Rectal smooth muscle tissue (tissue), 1 donor: Measurements from ENCODE around the gene LIN7A.

ENCODE experiments used
- H3K27ac ChIP-seq: one replicate; pipeline ENCODE4 v1.7.0; 2013; ENCODE audit warnings: low read depth, low read length, inconsistent platforms
- H3K27me3 ChIP-seq: one replicate; pipeline ENCODE4 v1.7.0; 2013; ENCODE audit warnings: low read length; ENCODE audit not compliant: control insufficient read depth, insufficient read depth
- H3K36me3 ChIP-seq: one replicate; pipeline ENCODE4 v1.7.0; 2013; ENCODE audit warnings: low read length; ENCODE audit not compliant: control insufficient read depth, insufficient read depth
- H3K4me1 ChIP-seq: one replicate; pipeline ENCODE4 v1.7.0; 2013; ENCODE audit warnings: low read length; ENCODE audit not compliant: control insufficient read depth, insufficient read depth
- H3K4me3 ChIP-seq: one replicate; pipeline ENCODE4 v1.7.0; 2013; ENCODE audit warnings: low read length
- H3K9ac ChIP-seq: one replicate; pipeline ENCODE4 v1.7.0; 2013; ENCODE audit warnings: low read length

The LIN7A gene

DNA sequence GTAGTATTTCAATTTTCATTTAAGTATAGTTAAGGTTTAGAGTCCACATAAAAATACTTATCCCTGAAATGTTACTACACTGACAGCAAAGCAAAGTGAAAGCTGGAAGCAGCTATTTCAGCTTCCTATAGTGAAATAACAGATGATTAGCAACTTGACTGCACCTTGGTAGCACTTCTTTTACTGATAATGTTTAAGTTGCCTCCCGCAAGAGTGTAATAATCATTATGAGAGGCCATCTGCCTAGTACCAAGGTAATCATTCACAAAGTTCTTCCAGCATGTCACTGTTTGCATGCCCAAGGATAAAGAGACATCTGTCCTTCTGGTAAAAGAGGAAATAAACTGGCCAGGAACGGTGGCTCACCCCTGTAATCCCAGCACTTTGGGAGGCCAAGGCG lies 69.8 kb downstream of the LIN7A start:
- H3K9ac ChIP-seq, result no peak overlapping the region
- no peaks in the 10 kb centered on the region for H3K4me1 ChIP-seq
- H3K36me3 ChIP-seq, result no peaks in the 10 kb centered on the region
- no peak overlapping the region for H3K4me3 ChIP-seq
- H3K27me3 ChIP-seq, result no peaks in the 10 kb centered on the region
- H3K27ac ChIP-seq, result no peak overlapping the region

GRCh38 chr12:80864046-80864735 lies 73.5 kb downstream of the LIN7A start:
- Histone ChIP-seq H3K9ac (no peak overlapping the region), H3K27me3 (no peaks in the 10 kb centered on the region), H3K4me3 (no peak overlapping the region), H3K27ac (no peak overlapping the region), H3K36me3 (no peaks in the 10 kb centered on the region), H3K4me1 (no peaks in the 10 kb centered on the region)

- H3K4me1 ChIP-seq, result no peaks in the 10 kb centered on the region
- no peak overlapping the region for H3K27ac ChIP-seq
- no peaks in the 10 kb centered on the region for H3K27me3 ChIP-seq
- H3K36me3 ChIP-seq, result no peaks in the 10 kb centered on the region
- no peak overlapping the region for H3K9ac ChIP-seq
- no peak overlapping the region for H3K4me3 ChIP-seq
Measured at GRCh38 chr12:80862531-80862930, 75.2 kb downstream of the LIN7A start.

GRCh38 chr12:80861641-80862378 lies 75.9 kb downstream of the LIN7A start:
- Histone ChIP-seq H3K36me3 (no peaks in the 10 kb centered on the region), H3K27me3 (no peaks in the 10 kb centered on the region), H3K27ac (no peak overlapping the region), H3K4me1 (no peaks in the 10 kb centered on the region), H3K9ac (no peak overlapping the region), H3K4me3 (no peak overlapping the region)

GRCh38 chr12:80860928-80861327 lies 76.8 kb downstream of the LIN7A start:
- no peak overlapping the region for H3K9ac ChIP-seq
- no peak overlapping the region for H3K27ac ChIP-seq
- no peaks in the 10 kb centered on the region for H3K27me3 ChIP-seq
- no peaks in the 10 kb centered on the region for H3K4me1 ChIP-seq
- no peak overlapping the region for H3K4me3 ChIP-seq
- H3K36me3 ChIP-seq, result no peaks in the 10 kb centered on the region

GRCh38 chr12:80860206-80860605 lies 77.5 kb downstream of the LIN7A start:
- no peak overlapping the region for H3K4me3 ChIP-seq
- no peaks in the 10 kb centered on the region for H3K36me3 ChIP-seq
- no peak overlapping the region for H3K9ac ChIP-seq
- H3K27ac ChIP-seq, result no peak overlapping the region
- no peaks in the 10 kb centered on the region for H3K27me3 ChIP-seq
- H3K4me1 ChIP-seq, result no peaks in the 10 kb centered on the region

DNA sequence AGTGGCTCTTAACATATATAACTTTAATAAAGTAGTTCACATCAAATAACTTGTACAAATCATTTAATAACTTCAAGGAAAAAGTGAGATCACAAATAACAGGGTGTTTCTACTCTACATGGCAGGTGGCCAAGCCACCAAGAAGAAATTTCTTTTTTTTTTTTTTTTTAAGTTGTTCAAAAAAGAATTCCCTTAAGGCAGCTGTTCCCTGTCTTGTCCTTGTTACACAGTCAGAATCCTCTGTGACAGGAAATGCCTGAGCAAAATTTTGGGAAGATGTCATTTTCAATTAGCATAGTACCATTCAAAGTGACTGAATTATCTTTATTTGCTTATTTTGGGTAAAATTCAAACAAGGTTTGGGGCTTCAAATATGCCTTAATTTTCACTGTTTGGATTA lies 79.4 kb downstream of the LIN7A start:
- no peak overlapping the region for H3K9ac ChIP-seq
- no peak overlapping the region for H3K27ac ChIP-seq
- no peak overlapping the region for H3K4me3 ChIP-seq
- H3K4me1 ChIP-seq, result no peaks in the 10 kb centered on the region
- no peaks in the 10 kb centered on the region for H3K27me3 ChIP-seq
- H3K36me3 ChIP-seq, result no peaks in the 10 kb centered on the region

DNA sequence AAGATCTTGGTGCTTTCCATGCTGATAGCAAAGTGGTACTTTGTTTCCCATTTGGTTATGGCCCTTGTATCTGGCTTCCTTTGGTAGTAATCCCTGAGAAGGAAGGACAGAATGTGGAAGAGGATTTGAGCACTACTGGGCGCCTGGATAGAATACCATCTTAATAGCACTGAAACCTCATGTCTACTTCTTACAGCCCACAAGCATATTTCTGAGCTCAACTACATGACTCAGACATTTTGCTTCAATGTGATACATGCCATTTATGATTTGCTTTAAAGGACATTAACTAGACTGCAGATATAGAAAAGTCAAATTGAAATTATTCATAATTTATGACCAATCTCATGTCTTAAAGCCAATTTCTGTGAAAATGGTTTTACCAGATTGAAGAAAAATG lies 80.4 kb downstream of the LIN7A start:
- H3K36me3 ChIP-seq, result no peaks in the 10 kb centered on the region
- no peaks in the 10 kb centered on the region for H3K4me1 ChIP-seq
- H3K27me3 ChIP-seq, result no peaks in the 10 kb centered on the region
- H3K4me3 ChIP-seq, result no peak overlapping the region
- no peak overlapping the region for H3K9ac ChIP-seq
- H3K27ac ChIP-seq, result no peak overlapping the region

DNA sequence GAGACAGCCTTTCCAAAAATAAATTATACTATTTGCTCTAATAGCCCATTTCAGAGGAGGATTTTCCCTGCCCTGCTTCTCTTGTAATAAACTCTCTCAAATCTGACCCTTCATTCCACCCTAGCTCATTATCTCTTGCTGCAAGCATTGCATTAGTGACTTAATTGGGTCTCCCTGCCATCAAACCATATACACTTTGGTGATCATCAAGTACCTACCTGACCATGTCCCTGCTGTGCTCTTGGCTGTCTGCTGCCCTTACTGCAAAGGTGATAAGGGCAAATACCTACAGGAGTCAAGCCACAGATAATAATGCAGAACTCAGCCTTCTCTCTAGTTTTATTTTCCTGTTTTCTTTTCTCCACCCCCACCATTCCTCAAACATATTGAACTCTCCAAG lies 88.4 kb downstream of the LIN7A start:
- Histone ChIP-seq H3K36me3 (no peaks in the 10 kb centered on the region), H3K4me1 (no peaks in the 10 kb centered on the region), H3K9ac (no peak overlapping the region), H3K4me3 (no peak overlapping the region), H3K27ac (no peak overlapping the region), H3K27me3 (no peaks in the 10 kb centered on the region)

GRCh38 chr12:80848858-80849257 lies 88.9 kb downstream of the LIN7A start:
- Histone ChIP-seq H3K4me1 (no peaks in the 10 kb centered on the region), H3K36me3 (no peaks in the 10 kb centered on the region), H3K27ac (no peak overlapping the region), H3K4me3 (no peak overlapping the region), H3K9ac (no peak overlapping the region), H3K27me3 (no peaks in the 10 kb centered on the region)

GRCh38 chr12:80847575-80847974 lies 90.2 kb downstream of the LIN7A start:
- no peaks in the 10 kb centered on the region for H3K27me3 ChIP-seq
- H3K27ac ChIP-seq, result no peak overlapping the region
- no peaks in the 10 kb centered on the region for H3K4me1 ChIP-seq
- no peaks in the 10 kb centered on the region for H3K36me3 ChIP-seq
- no peak overlapping the region for H3K9ac ChIP-seq
- H3K4me3 ChIP-seq, result no peak overlapping the region

DNA sequence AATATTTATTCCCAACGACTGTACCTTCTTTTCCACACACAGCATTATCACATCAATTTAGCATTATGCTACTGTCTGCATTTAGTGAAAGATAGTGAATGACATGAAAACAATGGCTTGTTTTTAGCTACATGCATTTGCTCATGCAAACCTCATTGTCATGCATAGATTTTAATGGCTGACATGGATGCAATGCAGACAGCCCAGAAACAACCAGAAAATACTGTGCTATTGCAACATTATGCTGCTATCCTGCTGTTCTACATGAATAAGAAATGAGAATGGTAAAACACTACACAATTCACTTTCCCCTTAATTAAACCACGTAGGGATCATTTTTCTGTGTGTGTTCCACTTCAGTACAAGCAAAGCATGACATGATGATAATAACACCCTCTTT lies 90.8 kb downstream of the LIN7A start:
- Histone ChIP-seq H3K9ac (no peak overlapping the region), H3K27me3 (no peaks in the 10 kb centered on the region), H3K4me1 (no peaks in the 10 kb centered on the region), H3K36me3 (no peaks in the 10 kb centered on the region), H3K27ac (no peak overlapping the region), H3K4me3 (no peak overlapping the region)

DNA sequence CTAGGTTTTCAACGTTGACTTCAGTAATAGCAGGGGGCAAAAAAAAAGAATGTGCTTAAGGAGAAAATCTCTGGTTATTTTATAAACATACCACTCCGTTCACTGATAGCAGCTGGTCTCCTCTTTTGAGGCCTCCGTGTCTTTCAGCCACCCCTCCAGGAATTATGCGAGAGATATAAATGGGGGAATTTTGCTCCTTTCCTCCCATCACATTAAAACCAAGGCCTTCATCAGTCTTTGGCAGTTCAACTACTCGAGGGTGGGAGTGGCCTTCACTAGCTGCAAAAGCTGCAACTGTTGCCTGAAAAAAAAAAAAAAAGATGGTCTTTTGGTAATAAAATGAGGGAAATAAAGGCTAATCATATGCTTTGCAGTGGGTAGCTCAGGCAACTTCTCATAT lies 92.1 kb downstream of the LIN7A start:
- Histone ChIP-seq H3K4me3 (no peak overlapping the region), H3K27ac (no peak overlapping the region), H3K9ac (no peak overlapping the region), H3K4me1 (no peaks in the 10 kb centered on the region), H3K36me3 (no peaks in the 10 kb centered on the region), H3K27me3 (no peaks in the 10 kb centered on the region)
